GM11168 (cell line): ENCODE results near the gene C19orf25.

ENCODE experiments used
- in situ Hi-C: fragments of 300-500 bp; cut with MboI; formaldehyde crosslinking; loops from one replicate; pipeline ENCODE4 v1.12.0; 2022; ENCODE audit warnings: low sequenced_read_pairs; ENCODE audit not compliant: unreplicated experiment

The C19orf25 gene

GRCh38 chr19:1468274-1468820 is 10.7 kb downstream of the C19orf25 start:
- in situ Hi-C loops = no loop called here

GRCh38 chr19:1467490-1468273 is 11.3 kb downstream of the C19orf25 start:
- in situ Hi-C loops = no loop called here

- in situ Hi-C loops = no loop called here
Measured at GRCh38 chr19:1467215-1467489, 11.9 kb downstream of the C19orf25 start.

- in situ Hi-C loops = no loop called here
Measured at GRCh38 chr19:1466461-1467214, 12.4 kb downstream of the C19orf25 start.

- in situ Hi-C loops = no loop called here
Measured at GRCh38 chr19:1466018-1466460, 13.0 kb downstream of the C19orf25 start.

GRCh38 chr19:1465191-1466016 is 13.6 kb downstream of the C19orf25 start:
- in situ Hi-C loops = no loop called here

- in situ Hi-C loops = no loop called here
Measured at GRCh38 chr19:1461862-1462261, 17.2 kb downstream of the C19orf25 start.

GRCh38 chr19:1460033-1460995 is 18.7 kb downstream of the C19orf25 start:
- in situ Hi-C loops = no loop called here

- in situ Hi-C loops = no loop called here
Measured at GRCh38 chr19:1459479-1459878, 19.5 kb downstream of the C19orf25 start.

GRCh38 chr19:1457892-1458291 is 21.1 kb downstream of the C19orf25 start:
- in situ Hi-C loops = no loop called here

- in situ Hi-C loops = no loop called here
Measured at GRCh38 chr19:1457031-1457739, 21.8 kb downstream of the C19orf25 start.

- in situ Hi-C loops = no loop called here
Measured at GRCh38 chr19:1456121-1456900, 22.7 kb downstream of the C19orf25 start.

GRCh38 chr19:1455336-1456120 is 23.5 kb downstream of the C19orf25 start:
- in situ Hi-C loops = no loop called here

GRCh38 chr19:1455002-1455335 is 24.0 kb downstream of the C19orf25 start:
- in situ Hi-C loops = no loop called here

GRCh38 chr19:1453525-1454364 is 25.3 kb downstream of the C19orf25 start:
- in situ Hi-C loops = no loop called here

- in situ Hi-C loops = no loop called here
Measured at GRCh38 chr19:1452802-1453524, 26.1 kb downstream of the C19orf25 start.
